ENCODE data around the gene BTBD16.

The BTBD16 gene

GRCh38 chr10:122287570-122287969, 16.5 kb downstream of the BTBD16 start:
- H3K4me1 ChIP-seq (ENCODE audit: control insufficient read depth, insufficient read depth, low read length, poor library complexity, severe bottlenecking), result peaks cover 6% of the 10 kb centered on the region
- H3K9me3 ChIP-seq (ENCODE audit: control insufficient read depth, low read length), result no peaks in the 10 kb centered on the region
- H3K27ac ChIP-seq (ENCODE audit: low read depth, low read length, severe bottlenecking), result no peak overlapping the region
- H3K4me3 ChIP-seq (ENCODE audit: extremely low read depth, insufficient read depth, low read length, poor library complexity, severe bottlenecking), result no peak overlapping the region
- H3K36me3 ChIP-seq (ENCODE audit: control insufficient read depth, insufficient read depth, low read length), result no peaks in the 10 kb centered on the region
- WGBS, 2 experiments (ENCODE audit: insufficient coverage in 2 of 2), result 89 to 95% methylated on average over 3 of the region's 5 CpGs

- Histone ChIP-seq H3K27ac (ENCODE audit: low read depth, low read length, severe bottlenecking) (no peak overlapping the region), H3K4me3 (ENCODE audit: extremely low read depth, insufficient read depth, low read length, poor library complexity, severe bottlenecking) (no peak overlapping the region), H3K4me1 (ENCODE audit: control insufficient read depth, insufficient read depth, low read length, poor library complexity, severe bottlenecking) (peaks cover 6% of the 10 kb centered on the region), H3K9me3 (ENCODE audit: control insufficient read depth, low read length) (no peaks in the 10 kb centered on the region), H3K36me3 (ENCODE audit: control insufficient read depth, insufficient read depth, low read length) (no peaks in the 10 kb centered on the region)
- 96 to 100% methylated on average over 3 to 6 of the region's 6 CpGs for WGBS, 2 experiments (ENCODE audit: insufficient coverage in 2 of 2)
These were observed 17.2 kb downstream of the BTBD16 start for GRCh38 chr10:122288262-122288661.

- peaks cover 9% of the 10 kb centered on the region for H3K4me1 ChIP-seq (ENCODE audit: control insufficient read depth, insufficient read depth, low read length, poor library complexity, severe bottlenecking)
- no peaks in the 10 kb centered on the region for H3K36me3 ChIP-seq (ENCODE audit: control insufficient read depth, insufficient read depth, low read length)
- H3K27ac ChIP-seq (ENCODE audit: low read depth, low read length, severe bottlenecking), result no peak overlapping the region
- no peak overlapping the region for H3K4me3 ChIP-seq (ENCODE audit: extremely low read depth, insufficient read depth, low read length, poor library complexity, severe bottlenecking)
- H3K9me3 ChIP-seq (ENCODE audit: control insufficient read depth, low read length), result no peaks in the 10 kb centered on the region
- WGBS, 2 experiments (ENCODE audit: insufficient coverage in 2 of 2), result 79 to 83% methylated on average over 1 to 3 of the region's 3 CpGs
These were observed 17.8 kb downstream of the BTBD16 start for GRCh38 chr10:122288917-122289316.

DNA sequence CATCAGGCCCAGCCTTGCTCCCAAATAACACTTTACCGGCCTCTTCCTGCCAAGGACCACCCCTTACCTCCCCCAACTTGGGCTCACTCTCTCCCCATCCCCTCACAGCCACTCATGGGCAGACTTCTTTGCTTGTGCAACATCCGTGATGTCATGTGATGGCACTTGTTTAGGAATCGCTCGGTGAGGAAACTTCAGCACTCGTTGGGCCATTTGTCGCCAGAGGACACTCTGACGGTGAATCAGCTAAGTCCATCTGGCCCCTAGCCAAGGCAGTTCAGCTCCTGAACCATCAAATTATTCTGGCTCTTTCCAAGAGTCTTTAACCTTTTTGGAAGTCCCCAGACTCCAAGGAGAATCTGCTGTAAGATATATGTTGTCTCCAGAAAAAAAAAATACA, 19.2 kb downstream of the BTBD16 start:
- H3K36me3 ChIP-seq (ENCODE audit: control insufficient read depth, insufficient read depth, low read length), result no peaks in the 10 kb centered on the region
- H3K4me1 ChIP-seq (ENCODE audit: control insufficient read depth, insufficient read depth, low read length, poor library complexity, severe bottlenecking), result peaks cover 16% of the 10 kb centered on the region
- no peak overlapping the region for H3K4me3 ChIP-seq (ENCODE audit: extremely low read depth, insufficient read depth, low read length, poor library complexity, severe bottlenecking)
- H3K9me3 ChIP-seq (ENCODE audit: control insufficient read depth, low read length), result no peaks in the 10 kb centered on the region
- no peak overlapping the region for H3K27ac ChIP-seq (ENCODE audit: low read depth, low read length, severe bottlenecking)
- 95 to 97% methylated on average over 7 of the region's 7 CpGs for WGBS, 2 experiments (ENCODE audit: insufficient coverage in 2 of 2)

DNA sequence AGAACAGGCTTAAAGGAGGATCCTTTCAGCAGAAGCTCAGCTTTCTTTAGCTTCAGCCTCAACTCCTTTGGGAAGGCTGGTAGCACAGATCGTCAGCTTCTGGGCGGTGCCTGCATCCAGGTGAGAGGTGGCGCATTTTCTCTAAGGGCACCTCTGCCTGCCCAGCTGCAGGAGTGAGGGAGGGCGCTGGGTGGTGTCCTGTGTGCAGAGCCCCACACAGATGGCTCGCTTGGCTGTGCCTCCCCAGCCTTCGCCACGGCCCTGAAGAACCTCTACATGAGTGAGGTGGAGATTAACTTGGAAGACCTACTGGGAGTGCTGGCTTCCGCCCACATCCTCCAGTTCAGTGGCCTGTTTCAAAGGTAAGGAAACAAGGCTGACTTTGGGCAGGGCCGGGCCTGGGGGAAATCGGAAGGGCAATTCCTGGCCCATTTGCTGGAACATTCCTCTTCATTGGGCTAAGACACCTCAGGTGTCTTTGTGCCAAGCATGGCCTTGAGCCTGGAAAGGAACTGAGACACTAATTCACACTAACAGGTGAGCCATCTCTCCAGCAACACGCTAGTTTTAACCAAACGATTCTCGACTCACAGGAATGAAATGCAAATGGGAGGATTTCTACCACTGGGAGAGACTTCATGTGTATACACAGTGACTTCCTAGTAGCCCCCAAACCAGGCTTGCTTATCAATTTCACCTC, 19.9 kb downstream of the BTBD16 start:
- Histone ChIP-seq H3K9me3 (ENCODE audit: control insufficient read depth, low read length) (no peaks in the 10 kb centered on the region), H3K4me3 (ENCODE audit: extremely low read depth, insufficient read depth, low read length, poor library complexity, severe bottlenecking) (no peak overlapping the region), H3K4me1 (ENCODE audit: control insufficient read depth, insufficient read depth, low read length, poor library complexity, severe bottlenecking) (peaks cover 16% of the 10 kb centered on the region), H3K36me3 (ENCODE audit: control insufficient read depth, insufficient read depth, low read length) (no peaks in the 10 kb centered on the region), H3K27ac (ENCODE audit: low read depth, low read length, severe bottlenecking) (no peak overlapping the region)
- 88 to 93% methylated on average over 10 of the region's 13 CpGs for WGBS, 2 experiments (ENCODE audit: insufficient coverage in 2 of 2)

DNA sequence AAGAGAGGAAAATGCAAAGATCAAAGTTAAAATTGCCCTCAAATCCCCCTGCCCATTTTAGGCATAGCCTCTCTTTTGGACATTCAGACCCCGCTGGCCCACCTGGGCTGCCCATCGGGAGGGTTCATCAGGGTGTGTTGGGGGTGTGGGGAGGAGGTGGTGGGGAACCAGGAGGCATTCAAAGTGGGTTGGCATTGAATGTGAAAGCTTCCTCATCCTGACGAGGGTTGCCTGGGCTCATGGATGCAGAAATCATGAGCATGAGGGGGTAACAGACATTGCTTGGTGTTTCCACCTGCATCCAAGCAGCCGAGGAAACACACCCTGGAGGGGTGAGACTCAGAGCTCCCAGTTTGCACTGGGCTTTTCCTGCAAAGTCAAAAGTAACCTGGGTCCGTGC, 20.6 kb downstream of the BTBD16 start:
- Histone ChIP-seq H3K9me3 (ENCODE audit: control insufficient read depth, low read length) (no peaks in the 10 kb centered on the region), H3K36me3 (ENCODE audit: control insufficient read depth, insufficient read depth, low read length) (no peaks in the 10 kb centered on the region), H3K27ac (ENCODE audit: low read depth, low read length, severe bottlenecking) (no peak overlapping the region), H3K4me3 (ENCODE audit: extremely low read depth, insufficient read depth, low read length, poor library complexity, severe bottlenecking) (no peak overlapping the region), H3K4me1 (ENCODE audit: control insufficient read depth, insufficient read depth, low read length, poor library complexity, severe bottlenecking) (peaks cover 16% of the 10 kb centered on the region)
- 87 to 98% methylated on average over 3 to 4 of the region's 5 CpGs for WGBS, 2 experiments (ENCODE audit: insufficient coverage in 2 of 2)

DNA sequence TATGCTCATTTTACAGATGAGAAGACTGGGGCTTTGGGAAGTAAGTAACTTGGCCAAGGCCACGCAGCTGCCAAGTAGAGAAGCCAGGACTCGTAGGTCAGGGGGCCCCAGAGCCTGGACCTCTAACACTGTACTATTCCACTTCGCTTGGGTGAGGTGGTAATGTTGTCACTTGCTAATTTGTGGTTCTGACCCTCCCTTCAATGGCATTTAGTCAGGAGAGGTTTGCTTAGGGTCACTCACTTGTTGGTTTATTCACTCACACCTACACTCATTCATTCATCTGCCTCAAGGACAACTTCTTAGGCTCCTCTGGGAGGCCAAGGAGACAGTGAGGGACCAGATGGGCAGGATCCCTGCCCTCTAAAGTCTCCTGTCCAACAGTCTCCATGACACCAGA, 21.3 kb downstream of the BTBD16 start:
- no peaks in the 10 kb centered on the region for H3K9me3 ChIP-seq (ENCODE audit: control insufficient read depth, low read length)
- no peak overlapping the region for H3K4me3 ChIP-seq (ENCODE audit: extremely low read depth, insufficient read depth, low read length, poor library complexity, severe bottlenecking)
- no peak overlapping the region for H3K27ac ChIP-seq (ENCODE audit: low read depth, low read length, severe bottlenecking)
- 93% methylated on average over 2 of the region's 3 CpGs; no CpG with 5 or more reads in 1 of the 2 experiments for WGBS, 2 experiments (ENCODE audit: insufficient coverage in 2 of 2)
- H3K4me1 ChIP-seq (ENCODE audit: control insufficient read depth, insufficient read depth, low read length, poor library complexity, severe bottlenecking), result peaks cover 12% of the 10 kb centered on the region
- H3K36me3 ChIP-seq (ENCODE audit: control insufficient read depth, insufficient read depth, low read length), result no peaks in the 10 kb centered on the region

GRCh38 chr10:122293156-122293960, 22.3 kb downstream of the BTBD16 start:
- Histone ChIP-seq H3K36me3 (ENCODE audit: control insufficient read depth, insufficient read depth, low read length) (no peaks in the 10 kb centered on the region), H3K4me3 (ENCODE audit: extremely low read depth, insufficient read depth, low read length, poor library complexity, severe bottlenecking) (no peak overlapping the region), H3K27ac (ENCODE audit: low read depth, low read length, severe bottlenecking) (no peak overlapping the region), H3K4me1 (ENCODE audit: control insufficient read depth, insufficient read depth, low read length, poor library complexity, severe bottlenecking) (peaks cover 10% of the 10 kb centered on the region), H3K9me3 (ENCODE audit: control insufficient read depth, low read length) (no peaks in the 10 kb centered on the region)
- WGBS, 2 experiments (ENCODE audit: insufficient coverage in 2 of 2), result 95% methylated on average over 10 of the region's 10 CpGs

DNA sequence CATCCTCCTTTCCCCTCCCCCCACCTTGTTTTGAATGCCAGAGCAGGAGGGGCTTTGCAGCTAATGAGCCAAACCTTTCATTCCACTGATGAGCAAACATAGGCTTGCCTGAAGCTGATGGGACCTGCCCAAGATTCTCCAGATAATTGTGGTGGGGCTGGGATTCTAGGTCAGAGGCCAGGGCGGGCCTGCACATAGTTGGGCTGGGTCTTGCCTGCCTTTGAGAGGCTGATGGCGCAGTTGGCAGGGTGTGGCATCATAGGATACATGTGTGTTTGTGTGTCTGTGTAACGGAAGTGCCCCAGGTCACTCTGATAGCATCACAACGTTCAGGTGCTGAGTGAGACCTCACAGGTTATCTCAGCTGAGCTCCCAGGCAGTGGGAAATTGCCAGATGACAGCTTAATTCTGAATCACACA, 22.9 kb downstream of the BTBD16 start:
- Histone ChIP-seq H3K9me3 (ENCODE audit: control insufficient read depth, low read length) (no peaks in the 10 kb centered on the region), H3K4me3 (ENCODE audit: extremely low read depth, insufficient read depth, low read length, poor library complexity, severe bottlenecking) (no peak overlapping the region), H3K27ac (ENCODE audit: low read depth, low read length, severe bottlenecking) (no peak overlapping the region), H3K4me1 (ENCODE audit: control insufficient read depth, insufficient read depth, low read length, poor library complexity, severe bottlenecking) (peaks cover 10% of the 10 kb centered on the region), H3K36me3 (ENCODE audit: control insufficient read depth, insufficient read depth, low read length) (no peaks in the 10 kb centered on the region)
- WGBS, 2 experiments (ENCODE audit: insufficient coverage in 2 of 2), result 83 to 89% methylated on average over 2 to 4 of the region's 4 CpGs

- WGBS, 2 experiments (ENCODE audit: insufficient coverage in 2 of 2), result 93 to 99% methylated on average over 8 to 10 of the region's 12 CpGs
- Histone ChIP-seq H3K9me3 (ENCODE audit: control insufficient read depth, low read length) (no peaks in the 10 kb centered on the region), H3K36me3 (ENCODE audit: control insufficient read depth, insufficient read depth, low read length) (no peaks in the 10 kb centered on the region), H3K4me1 (ENCODE audit: control insufficient read depth, insufficient read depth, low read length, poor library complexity, severe bottlenecking) (peaks cover 10% of the 10 kb centered on the region), H3K4me3 (ENCODE audit: extremely low read depth, insufficient read depth, low read length, poor library complexity, severe bottlenecking) (no peak overlapping the region), H3K27ac (ENCODE audit: low read depth, low read length, severe bottlenecking) (no peak overlapping the region)
These were observed 23.7 kb downstream of the BTBD16 start for GRCh38 chr10:122294511-122295450.

Measured in mesodermal cell (in vitro differentiated cells).